ENCODE measurements around the gene TNIP2. TPM values are rescaled to one million over a fixed set of nuclear protein-coding genes. Genes with fewer than 3 reads are reported as not detected.
A peak's percentile ranks its signal among the peaks of the same experiment; 100 is the strongest.
"Not testable (repeated sequence)": the region's sequence is repeated elsewhere in the genome, so short reads cannot be mapped to it uniquely, and the experiment has no call there.

The TNIP2 gene
- polyA plus RNA-seq, 1 donor = 19.0 TPM

DNA sequence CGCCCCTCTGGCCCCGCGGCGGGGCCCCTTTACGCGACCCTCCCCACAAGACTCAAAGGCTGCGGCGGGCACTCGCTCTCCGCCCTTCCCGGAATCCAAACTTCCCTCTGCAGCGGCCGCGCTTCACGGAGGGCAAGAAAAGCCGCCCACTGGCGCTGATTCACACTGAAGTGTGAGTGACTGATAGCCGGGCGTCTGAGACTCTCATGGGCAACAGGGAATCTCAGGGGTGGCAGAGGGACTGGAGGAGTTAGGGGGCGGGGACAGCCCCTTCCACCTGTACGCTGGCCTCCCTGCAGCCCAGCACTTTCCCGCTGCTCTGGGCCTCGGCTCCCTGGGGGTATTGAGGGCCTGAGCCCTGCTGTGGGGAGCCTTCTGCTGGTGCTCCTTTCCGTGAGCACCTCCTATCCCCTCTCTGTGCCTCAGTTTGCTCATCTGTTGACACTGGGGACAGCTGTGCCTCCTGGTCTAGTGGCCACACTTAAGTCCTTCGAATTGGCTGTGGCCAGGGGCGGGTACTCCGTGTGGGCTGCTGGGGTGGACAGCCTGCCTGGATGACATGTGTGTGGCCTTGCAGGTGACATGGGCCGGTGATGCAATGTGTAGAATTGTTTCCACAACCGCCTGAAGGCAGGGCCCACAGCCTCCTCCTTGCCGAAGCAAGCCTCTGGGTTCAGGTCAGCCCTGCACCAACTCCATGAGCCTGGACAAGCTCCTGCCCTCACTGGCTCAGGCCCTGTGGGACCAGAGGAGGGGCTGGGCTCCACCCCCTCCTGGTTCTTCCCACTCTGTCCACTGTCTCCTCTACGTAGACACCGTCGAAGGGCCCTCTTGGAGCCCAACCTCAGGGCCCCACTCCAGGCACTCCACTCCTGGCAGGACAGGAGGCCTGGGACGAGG, 37.7 kb upstream of the TNIP2 start:
- no peak for DNase-seq

DNA sequence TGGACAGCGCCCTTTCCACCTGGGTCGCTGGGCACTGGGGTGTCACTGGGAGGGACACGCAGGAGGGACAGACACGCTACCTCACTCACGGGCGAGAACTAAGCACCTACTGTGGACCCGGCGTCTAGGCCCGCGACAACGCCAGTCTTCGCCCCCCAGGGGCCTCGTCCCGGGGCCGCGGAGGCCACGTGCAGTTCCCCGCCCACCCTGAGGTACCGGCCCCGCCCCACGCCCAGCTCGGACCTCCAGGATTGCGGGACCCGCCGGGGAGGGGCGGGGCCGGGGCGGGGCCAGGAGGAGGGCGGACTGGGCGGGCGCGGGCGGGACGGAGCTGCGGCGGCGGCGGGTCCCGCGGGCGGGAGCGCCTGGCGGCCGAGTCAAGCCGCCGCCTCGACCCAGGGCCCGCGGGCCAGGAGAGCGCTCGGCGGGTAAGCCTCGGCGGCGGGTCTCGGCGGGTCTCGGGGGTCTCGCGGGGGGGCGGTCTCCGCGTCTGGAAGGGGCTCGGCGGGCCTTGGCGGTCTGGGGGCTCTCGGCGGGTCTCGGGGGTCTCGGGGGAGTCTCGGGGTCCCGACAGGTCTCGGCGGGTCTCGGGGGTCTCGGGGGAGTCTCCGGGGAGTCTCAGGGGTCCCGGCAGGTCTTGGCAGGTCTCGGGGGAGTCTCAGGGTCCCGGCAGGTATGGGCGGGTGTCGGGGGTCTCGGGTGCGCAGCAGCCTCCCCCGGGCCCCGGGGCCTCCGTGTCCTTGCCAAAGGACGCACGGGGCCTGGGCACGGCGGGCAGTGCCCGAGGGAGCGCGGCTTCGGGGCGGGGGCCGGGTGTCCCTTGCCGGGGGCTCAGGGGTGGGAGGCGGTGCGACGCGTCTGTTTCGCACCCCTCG, 36.8 kb upstream of the TNIP2 start, which contains the start of gene SH3BP2:
Gene SH3BP2 (plus strand): TSS at position 375 of the 875 bp plus-strand sequence. CDS start 27,533 bp downstream, outside the sequence.
- peak; percentile 69 for DNase-seq

DNA sequence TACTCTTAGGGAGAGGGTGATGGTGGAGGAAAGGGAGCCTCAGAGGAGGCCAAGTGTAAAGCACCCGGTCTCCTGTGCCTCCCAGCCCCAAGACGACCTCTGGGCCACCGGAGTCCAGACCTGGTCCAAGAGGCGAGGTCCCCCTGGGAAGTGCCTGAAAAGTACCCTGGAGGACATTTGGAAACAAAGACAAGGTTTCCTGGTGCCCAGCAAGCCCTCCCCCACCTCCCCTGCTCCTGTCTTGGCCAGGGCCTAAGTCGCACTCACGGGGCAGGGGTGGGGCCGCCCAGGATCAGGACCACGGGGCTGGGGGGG, 36.2 kb upstream of the TNIP2 start:
- DNase-seq = no peak

DNA sequence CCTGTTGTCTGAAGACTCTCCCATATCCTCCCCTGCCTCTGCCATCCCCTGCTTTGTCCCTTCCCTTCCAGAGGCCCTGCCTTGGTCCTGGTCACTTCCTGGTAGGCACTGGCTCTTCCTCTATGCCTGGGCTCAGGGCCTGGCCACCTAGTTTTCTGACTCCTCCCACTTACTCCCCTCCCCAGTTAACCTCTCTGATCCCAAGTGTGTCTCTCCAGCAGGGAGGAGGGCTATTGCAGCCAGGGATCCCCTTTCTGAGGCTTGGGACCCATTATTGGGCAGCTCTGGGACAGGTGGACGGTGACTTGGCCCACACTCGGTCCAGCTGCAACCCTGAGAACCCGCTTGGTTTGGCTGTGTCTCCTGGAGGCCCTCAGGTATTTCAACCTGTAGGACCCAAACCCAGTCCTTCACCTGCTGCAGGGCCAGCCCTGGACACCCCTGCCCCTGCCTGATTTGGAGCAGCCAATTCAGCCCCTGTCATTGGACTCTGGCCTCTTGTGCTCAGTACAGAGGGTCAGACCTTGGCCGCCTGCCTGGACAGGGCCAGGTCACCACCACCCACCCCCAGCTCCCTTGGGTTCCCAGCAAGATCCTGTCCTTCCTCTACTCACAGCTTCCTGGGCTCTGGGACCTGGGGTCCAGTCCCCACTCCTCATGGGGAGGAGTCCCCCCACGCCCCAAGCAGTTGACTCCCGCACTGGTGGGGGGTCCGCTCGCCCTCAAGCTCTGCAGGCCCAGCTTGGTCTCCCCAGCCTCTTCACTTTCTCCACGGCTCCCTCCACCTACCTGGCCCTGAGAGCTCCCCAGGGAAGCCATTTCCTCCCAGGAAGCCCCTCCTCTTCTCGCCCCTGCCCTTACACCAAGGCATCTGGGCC, 35.6 kb upstream of the TNIP2 start:
- no peak for DNase-seq

DNA sequence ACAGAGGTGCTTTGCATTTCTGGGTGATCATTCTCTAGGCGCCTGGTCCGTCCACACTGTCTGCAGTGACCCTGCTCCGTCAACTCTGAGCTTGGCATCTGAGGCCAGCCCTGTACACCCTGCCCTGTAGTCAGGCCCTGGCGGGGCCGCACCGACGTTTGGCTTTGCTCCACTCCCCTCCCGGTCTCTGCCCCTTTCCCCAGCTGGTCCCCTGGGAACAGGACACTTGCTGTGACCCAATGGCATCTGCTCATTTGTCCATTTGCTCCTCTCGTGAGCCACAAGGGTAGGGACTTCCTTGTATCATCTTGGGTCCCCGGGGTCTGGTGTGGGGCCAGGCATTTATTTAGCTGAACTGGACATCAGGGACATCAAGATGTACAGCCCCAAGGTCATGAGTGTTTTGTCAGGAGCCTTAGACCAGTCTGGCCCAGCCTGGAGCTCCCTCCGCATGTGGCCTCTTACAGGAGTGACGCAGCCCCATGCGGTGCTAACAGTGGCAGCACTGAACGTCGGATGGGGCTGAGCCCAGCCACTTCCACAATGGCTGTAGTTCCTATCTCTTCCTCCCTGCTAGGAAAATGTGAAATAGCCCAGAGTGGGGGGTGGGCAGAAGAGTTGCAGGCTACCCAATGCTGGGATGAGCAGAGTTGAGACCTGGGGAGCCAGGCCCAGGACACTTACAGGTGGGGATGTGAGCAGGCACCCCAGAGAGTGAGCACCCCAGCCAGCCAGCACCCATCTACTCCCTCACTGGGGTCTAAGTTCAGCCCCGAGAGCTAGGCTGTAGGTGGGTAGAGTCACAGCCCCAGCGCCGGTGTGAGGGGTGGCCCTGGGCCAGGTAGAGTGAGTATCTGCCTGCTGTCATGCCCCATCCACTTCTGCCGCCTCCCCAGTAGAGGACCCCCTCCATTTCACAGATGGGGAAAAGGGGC, 34.7 kb upstream of the TNIP2 start:
- DNase-seq = no peak

DNA sequence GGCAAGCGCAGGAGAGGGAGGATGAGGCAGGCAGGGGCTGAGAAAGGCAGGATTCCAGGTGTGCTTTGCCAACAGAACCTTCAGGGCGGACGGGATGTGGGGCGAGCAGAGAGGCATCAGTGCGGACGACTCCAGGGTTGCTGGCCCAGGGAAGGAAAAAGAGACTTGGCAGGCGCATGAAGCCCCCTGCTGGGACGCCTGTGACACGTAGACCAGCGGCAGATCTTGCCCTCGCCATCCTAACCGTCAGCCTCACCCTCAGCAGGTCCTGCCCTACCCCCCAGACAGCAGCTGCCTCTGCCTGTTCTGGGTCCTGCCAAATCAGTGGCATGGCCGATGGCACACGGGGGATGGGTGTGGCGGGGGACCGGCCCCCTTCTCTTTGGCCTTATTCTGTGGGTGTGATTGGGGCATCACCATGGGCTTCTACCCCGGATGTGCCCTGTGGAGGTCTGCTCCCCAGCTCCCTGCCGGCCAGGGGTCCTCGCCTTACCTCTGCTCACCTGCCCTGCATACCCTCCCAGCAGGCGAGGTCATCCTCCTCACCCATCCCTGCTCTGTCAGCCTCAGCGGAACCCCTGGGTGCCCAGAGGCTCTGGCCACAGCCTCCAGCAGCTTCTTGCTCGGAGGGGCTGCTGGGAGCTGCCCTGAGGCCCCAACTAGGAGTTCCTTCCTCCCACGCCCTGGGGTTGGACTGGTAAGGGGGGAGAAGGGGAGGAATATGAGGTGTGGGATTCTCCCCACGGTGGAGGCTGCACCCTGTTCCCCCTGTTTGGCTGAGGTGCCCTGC, 33.9 kb upstream of the TNIP2 start:
- no peak for DNase-seq

DNA sequence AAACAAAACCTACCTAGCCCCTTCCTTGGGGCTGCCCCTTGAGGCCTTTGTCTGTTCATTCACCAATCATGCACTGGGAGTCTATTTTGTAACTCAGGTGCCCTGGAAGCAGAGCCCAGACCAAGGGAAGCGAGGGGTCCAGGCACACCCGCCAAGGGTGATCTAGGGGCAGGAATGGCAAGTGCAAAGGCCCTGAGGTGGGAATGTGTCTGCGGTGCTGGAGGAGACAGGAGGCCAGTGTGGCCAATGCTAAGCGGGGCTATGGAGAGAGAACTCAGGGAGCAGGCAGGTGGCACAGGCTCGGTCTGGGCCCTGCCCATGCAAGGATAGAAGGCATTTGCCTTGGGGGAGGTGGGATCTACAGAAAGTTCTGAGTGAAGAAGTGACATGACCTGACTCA, 33.2 kb upstream of the TNIP2 start:
- no peak for DNase-seq

DNA sequence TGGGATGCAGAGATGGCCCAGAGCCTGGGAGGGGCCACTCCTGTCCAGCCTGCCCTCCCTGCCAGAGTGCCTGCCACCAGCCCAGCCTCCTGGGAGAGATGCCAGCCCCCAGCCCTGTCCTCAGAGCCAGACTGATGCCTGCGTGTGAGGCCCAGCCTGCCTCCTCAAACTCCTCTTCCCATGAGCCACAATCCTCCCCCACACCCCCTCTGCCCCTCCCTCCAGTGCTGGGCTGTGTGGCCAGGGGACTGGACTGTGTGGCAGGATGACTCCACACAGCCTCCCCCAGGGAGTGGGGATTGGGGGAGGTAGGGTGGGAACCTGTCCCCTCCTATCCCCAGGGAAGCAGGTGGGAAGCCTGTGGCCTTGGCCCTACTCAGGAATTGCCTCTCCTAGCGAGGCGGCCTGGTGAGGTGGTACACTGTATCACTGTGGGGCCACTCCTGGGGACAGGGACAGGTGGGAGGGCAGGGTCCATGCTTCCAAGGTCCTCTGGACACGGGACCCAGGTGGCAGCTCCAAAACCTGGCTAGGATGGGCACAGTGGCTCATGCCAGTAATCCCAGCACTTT, 32.5 kb upstream of the TNIP2 start:
- DNase-seq = no peak

DNA sequence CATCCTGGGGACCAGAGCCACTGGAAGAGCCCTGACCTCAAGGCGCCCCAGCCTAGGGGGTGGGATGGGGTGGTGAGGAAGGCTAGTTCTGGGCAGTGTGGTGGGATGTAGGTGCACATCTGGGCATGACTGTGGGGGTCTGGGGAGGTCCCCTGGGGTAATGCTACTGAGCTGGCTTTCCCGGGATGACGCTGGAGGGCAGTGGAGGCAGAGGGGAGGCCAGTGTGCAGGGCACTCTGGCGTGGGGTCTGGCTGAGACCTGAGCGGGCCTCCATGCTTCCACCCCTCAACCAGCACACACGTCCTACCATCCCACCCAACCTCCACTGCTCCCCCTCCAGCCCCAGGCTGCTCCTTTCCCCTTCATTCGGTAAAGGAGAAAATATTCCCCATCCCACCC, 32.0 kb upstream of the TNIP2 start:
- no peak for DNase-seq

DNA sequence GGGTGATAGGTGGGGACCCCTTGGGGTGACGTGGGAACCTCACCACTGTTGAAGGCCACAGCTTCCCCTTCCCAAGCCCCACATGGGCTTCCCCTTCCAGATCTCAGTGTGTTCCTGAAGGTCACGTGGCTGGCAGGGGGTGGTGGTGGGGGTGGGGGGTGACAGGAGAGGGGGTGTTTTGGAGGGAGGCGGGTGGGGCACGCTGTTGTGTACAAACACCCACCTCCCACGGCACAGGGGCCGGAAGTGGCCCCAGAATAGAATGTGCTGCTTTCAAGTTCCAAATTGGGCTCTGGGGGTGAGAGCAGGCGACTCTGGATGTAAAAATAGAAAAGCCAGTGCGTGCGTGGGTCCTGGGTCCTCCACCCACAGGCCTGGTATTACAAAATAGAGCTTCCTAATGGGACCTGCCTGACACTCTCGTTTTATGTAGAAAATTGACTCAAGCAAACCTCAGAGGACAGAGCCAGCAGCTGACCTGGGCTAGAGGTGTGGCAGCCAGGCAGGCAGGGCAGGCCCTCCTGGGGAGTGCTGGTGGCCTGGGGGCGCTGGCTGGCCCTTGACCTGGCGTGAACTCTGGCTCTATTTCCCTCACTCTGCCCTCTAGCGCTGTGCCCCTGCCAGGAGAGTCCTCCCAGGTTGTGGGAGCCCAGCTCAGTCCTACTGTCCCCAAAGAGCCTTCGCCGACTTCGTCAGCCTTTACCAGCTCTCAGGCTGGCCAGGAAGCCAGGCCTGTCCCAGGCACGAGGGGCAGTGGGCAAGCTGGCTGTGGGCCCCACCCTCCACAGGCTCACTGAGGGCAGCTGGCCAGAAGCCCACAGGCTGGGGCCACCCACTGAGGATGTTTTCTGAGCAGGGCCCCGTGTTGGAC, 31.3 kb upstream of the TNIP2 start:
- DNase-seq = no peak

DNA sequence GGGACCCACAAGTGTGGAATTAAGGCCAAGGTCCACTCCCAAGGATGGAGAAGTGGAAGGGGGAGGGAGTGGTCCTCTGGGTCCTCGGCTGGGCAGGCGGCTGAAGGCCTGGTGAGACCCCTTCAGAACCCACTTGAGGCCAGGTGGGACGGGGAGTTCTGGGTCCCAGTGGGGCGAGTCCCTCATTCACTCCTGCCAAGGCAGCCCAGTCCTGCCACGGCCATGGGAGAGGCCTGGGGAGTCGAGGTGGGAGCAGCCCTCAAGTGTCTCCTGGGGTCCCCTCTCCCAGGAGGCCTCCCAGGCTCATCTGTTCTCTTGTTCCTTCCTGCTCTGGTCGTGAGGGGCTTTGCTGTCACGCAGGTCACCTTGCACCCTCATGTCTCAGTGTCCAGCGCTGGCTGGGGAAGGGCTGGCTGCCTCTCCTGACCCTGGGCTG, 30.7 kb upstream of the TNIP2 start:
- no peak for DNase-seq

DNA sequence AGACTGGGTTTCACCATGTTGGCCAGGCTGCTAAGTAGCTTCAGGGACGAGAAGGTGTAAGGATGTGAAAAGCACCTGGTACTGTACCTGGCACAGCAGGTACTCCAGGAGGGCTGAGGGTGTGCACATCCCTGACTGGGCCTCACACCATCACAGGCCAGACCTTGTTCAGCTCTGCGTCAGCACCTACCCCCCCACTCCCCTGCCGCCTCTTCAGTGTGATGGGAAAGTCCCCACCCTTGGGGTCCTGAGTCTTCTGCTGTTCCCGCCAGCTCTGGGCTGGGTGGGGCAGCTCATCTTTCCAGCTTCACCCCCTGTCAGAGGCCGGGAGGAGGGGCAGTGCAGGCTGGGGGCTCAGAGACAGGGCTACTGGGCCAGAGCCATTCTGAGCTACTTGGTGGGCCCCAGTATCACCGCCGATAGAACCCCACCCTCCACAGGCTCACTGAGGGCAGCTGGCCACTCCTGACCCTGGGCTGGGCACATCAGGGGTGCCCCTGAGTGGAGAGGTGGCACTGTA, 30.1 kb upstream of the TNIP2 start:
- DNase-seq = no peak

DNA sequence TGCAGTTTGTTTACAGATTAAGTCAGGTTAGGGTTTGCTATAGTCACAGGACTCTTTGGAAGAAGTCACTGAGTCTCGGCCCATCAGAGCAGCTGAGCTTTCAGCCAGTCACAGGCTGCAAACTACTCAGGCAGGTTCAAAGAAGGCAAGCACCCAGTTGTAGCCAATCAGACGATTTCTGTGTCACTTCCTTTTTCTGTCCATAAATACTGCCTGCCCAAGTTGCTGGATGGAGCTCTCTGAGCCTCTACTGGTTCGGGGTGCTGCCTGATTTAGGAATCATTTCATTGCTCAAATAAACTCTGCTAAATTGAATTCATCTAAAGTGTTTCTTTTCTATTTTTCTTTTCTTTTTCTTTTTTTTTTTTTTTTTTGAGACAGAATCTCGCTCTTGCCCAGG, 29.5 kb upstream of the TNIP2 start:
- no peak for DNase-seq

DNA sequence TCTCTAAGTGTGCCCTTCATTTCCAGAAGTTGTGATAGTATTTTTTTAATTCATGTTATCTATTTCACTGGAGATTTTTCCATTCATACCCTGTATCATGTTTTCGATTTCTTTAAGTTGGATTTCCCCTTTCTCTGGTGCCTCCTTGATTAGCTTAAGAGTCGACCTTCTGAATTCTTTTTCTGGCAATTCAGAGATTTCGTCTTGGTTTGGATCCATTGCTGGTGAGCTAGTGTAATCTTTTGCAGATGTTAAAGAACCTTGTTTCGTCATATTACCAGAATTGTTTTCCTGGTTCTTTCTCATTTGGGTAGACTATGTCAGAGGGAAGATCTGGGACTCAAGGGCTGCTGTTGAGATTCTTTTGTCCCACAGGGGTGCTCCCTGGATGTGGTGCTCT, 27.7 kb upstream of the TNIP2 start:
- no peak for DNase-seq

DNA sequence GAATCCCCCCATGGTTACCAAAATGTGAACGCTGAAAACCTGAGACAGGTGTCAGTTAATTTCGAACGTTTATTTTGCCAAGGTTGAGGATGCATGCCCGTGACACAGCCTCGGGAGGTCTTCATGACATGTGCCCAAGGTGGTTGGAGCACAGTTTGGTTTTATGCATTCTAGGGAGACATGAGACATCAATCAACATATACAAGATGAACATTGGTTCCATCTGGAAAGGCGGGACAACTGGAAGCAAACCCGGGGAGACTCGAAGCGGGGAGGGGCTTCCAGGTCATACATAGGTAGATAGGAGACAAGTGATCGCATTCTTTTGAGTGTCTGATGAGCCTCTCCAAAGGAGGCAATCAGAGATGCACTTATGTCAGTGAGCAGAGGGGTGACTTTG, 25.8 kb upstream of the TNIP2 start:
- DNase-seq = no peak

DNA sequence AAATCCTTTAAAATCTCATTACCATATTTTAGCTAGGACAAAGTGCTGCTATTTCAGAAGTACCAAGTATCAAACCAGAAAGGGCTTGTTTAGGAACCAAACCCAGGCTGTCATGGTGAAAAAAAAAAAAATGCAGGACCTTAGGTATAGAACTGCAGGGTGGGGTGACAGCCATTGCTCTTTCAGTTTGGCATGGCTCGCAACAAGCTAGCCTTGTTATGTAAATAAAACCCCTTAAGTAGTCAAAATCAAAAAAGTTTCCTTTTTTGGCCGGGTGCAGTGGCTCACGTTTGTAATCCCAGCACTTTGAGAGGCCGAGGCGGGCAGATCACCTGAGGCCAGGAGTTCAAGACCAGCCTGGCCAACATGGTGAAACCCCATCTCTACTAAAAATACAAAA, 24.5 kb upstream of the TNIP2 start:
- DNase-seq = not testable (repeated sequence)

DNA sequence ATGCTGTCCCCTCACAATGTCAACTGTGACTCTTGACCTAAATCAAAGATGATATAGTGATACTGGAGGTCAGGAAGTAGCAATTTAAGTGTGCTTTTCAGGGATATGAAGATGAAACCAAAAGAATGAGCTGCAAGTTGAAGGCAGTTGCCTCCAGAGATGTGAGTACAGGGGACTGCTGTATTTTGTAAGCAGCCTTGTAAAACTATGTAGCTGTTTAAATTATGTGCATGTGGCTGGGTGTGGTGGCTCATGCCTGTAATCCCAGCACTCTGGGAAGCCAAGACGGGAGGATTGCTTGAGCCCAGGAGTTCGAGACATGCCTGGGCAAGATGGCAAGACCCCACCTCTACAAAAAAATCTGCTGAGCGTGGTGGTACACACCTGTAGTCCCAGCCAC, 15.1 kb upstream of the TNIP2 start:
- no peak for DNase-seq

DNA sequence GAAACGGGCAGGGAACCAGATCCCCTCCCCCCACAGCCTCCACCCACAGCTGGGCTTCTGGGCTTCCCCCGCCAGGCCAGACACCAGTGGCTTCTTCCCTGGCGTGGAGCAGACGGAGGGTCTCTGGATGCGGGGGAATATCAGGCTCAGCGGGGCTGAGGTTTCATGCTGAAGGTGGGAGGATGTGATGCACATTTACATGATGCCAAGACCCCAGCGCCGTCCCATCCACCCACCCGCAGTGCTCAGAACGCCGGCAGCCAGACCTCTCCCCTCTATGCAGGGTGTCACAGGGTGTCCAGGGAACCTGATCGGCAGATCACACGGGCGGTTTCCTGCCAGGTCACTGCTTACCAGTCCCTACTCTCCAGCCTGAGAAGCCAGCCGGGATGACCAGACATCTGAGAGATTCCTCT, 12.8 kb upstream of the TNIP2 start:
- no peak for DNase-seq

DNA sequence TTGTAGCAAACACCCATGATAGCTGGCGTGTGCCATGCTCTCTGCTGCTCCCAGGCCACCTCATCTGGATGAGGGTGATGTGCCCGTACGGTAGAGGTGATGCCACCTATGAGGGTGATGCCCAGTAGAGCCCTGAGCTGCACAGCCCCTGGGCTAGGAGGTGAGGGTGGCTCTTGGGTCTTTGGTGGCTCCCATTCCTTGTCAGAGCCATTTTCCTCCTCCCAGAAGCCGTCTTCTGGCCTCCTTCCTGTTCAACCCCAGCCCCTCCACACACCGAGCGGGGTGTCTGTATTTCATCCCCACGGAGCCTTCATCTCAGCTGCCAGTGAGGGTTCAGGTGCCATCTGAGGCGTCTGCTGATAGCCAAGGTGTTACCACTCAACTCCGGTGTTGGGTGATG, 12.0 kb upstream of the TNIP2 start:
- no peak for DNase-seq
